Stimulated activated CD4-positive, alpha-beta T cell treated with anti-CD3 and anti-CD28 coated beads, Interleukin-1b, Interleukin-23, amount 100 ng/mL, for 24 hours (primary cell): ENCODE results near the gene GPR157.
"Not testable (repeated sequence)": the region's sequence is repeated elsewhere in the genome, so short reads cannot be mapped to it uniquely, and the experiment has no call there.

Source experiments
- DNase-seq, 4 experiments: peaks; one replicate each; pipeline ENCODE4 v3.0.0-alpha.2; 2020; ENCODE audit warnings: low read depth in 4 of 4, low spot score in 1 of 4

The GPR157 gene

GRCh38 chr1:9119745-9120144 lies 9.2 kb downstream of the GPR157 start:
- DNase-seq = no peak

- DNase-seq = no peak
Measured at GRCh38 chr1:9118186-9118585, 10.7 kb downstream of the GPR157 start.

GRCh38 chr1:9115351-9116205 lies 13.3 kb downstream of the GPR157 start:
- DNase-seq = no peak

GRCh38 chr1:9112961-9113880 lies 15.7 kb downstream of the GPR157 start:
- DNase-seq = no peak

GRCh38 chr1:9111957-9112356 lies 16.9 kb downstream of the GPR157 start:
- no peak for DNase-seq

- no peak for DNase-seq
Measured at GRCh38 chr1:9111357-9111691, 17.6 kb downstream of the GPR157 start.

- peak; percentile 79 to 83 (median 82) for DNase-seq
Measured at GRCh38 chr1:9110669-9111356, 18.1 kb downstream of the GPR157 start.

- DNase-seq = no peak
Measured at GRCh38 chr1:9108056-9108665, 20.7 kb downstream of the GPR157 start.

GRCh38 chr1:9107136-9107535 lies 21.8 kb downstream of the GPR157 start:
- no peak for DNase-seq

GRCh38 chr1:9106286-9106685 lies 22.6 kb downstream of the GPR157 start:
- no peak for DNase-seq

- no peak for DNase-seq
Measured at GRCh38 chr1:9105336-9105867, 23.5 kb downstream of the GPR157 start.

GRCh38 chr1:9101510-9102146 lies 27.3 kb downstream of the GPR157 start:
- DNase-seq = no peak

GRCh38 chr1:9100471-9101043 lies 28.3 kb downstream of the GPR157 start:
- DNase-seq = no peak

GRCh38 chr1:9099555-9099954 lies 29.3 kb downstream of the GPR157 start:
- DNase-seq = no peak

GRCh38 chr1:9097947-9098705 lies 30.8 kb downstream of the GPR157 start:
- DNase-seq = no peak

GRCh38 chr1:9095818-9096217 lies 33.1 kb downstream of the GPR157 start:
- no peak for DNase-seq

GRCh38 chr1:9093996-9094595 lies 34.8 kb downstream of the GPR157 start:
- DNase-seq = not testable (repeated sequence)

GRCh38 chr1:9093581-9093980 lies 35.3 kb downstream of the GPR157 start:
- no peak for DNase-seq

- DNase-seq = no peak
Measured at GRCh38 chr1:9093091-9093490, 35.8 kb downstream of the GPR157 start.
